Mucosa of descending colon (tissue), 3 donors: ENCODE data around the gene CCL25. TPM values are rescaled to one million over a fixed set of nuclear protein-coding genes. Genes with fewer than 3 reads are reported as not detected.
"Not testable (repeated sequence)": the region's sequence is repeated elsewhere in the genome, so short reads cannot be mapped to it uniquely, and the experiment has no call there.

Source experiments
- ATAC-seq: fragments of 200-7000 bp; cut with Tn5 transposase; one replicate; pipeline ENCODE4 v1.9.1; 2020; ENCODE audit warnings: mild to moderate bottlenecking, moderate library complexity
- DNase-seq, 3 donors: peaks; one replicate each; pipeline ENCODE4 v3.0.0-alpha.2; 2020
- H3K36me3 ChIP-seq: fragments of 200-600 bp; one replicate; pipeline ENCODE4 v1.8.0; 2021; ENCODE audit warnings: low read depth, mild to moderate bottlenecking
- H3K4me1 ChIP-seq: fragments of 200-600 bp; one replicate; pipeline ENCODE4 v1.8.0; 2021; ENCODE audit warnings: low read depth, mild to moderate bottlenecking
- H3K4me3 ChIP-seq: fragments of 200-600 bp; one replicate; pipeline ENCODE4 v1.8.0; 2021; ENCODE audit warnings: mild to moderate bottlenecking
- H3K9me3 ChIP-seq: fragments of 200-600 bp; one replicate; pipeline ENCODE4 v1.8.0; 2021; ENCODE audit warnings: mild to moderate bottlenecking
- CTCF ChIP-seq: fragments of 200-600 bp; IDR thresholded peaks from one replicate; pipeline ENCODE4 v1.8.0; 2022; ENCODE audit warnings: antibody characterized with exemption, mild to moderate bottlenecking
- intact Hi-C, 2 donors: fragments of 100-400 bp; cut with DNase I in 1 of 2; cut with micrococcal nuclease in 1 of 2; formaldehyde crosslinking; loops; one replicate each; pipeline versions ENCODE4 v1.11.0 to v1.11.1; 2022; cut with DNase I, micrococcal nuclease
- total RNA-seq, 3 donors: library from RNA; stranded (reverse); fragmentation: NEBNext Ultra II Directional in 2 of 3; extraction: Animal tissue kit (Norgen Biotek cat#: 25700) in 2 of 3; gene quantifications; one replicate each; pipeline versions ENCODE4 v1.2.1 to v1.2.4, GENCODE V29; 2021 to 2023
- donor health status: DM: no; HTN: no; CAD: no; lungs with moderate emphysema.
- donor health status: DM: no; HTN: no; CAD: no.
- donor health status: DM: no; HTN: yes; CAD: no.

CCL25 gene
- total RNA-seq, 3 donors from 2014 or later = not detected

GRCh38 chr19:8096071-8096470 lies 43.5 kb downstream of the CCL25 start:
- no peaks in the 10 kb centered on the region for H3K36me3 ChIP-seq
- TF ChIP-seq CTCF = no peak
- no peak for ATAC-seq
- H3K4me3 ChIP-seq = no peak overlapping the region
- peaks cover 31% of the 10 kb centered on the region for H3K9me3 ChIP-seq
- no peak for DNase-seq
- H3K4me1 ChIP-seq = no peaks in the 10 kb centered on the region
- intact Hi-C loops = no loop called here

GRCh38 chr19:8097198-8097597 lies 44.6 kb downstream of the CCL25 start:
- no peaks in the 10 kb centered on the region for H3K4me1 ChIP-seq
- H3K4me3 ChIP-seq = no peak overlapping the region
- no peaks in the 10 kb centered on the region for H3K36me3 ChIP-seq
- DNase-seq = no peak
- no peak for ATAC-seq
- TF ChIP-seq CTCF = no peak
- H3K9me3 ChIP-seq = peaks cover 31% of the 10 kb centered on the region
- intact Hi-C loops = no loop called here

- Histone ChIP-seq H3K9me3 (peaks cover 31% of the 10 kb centered on the region), H3K36me3 (no peaks in the 10 kb centered on the region), H3K4me3 (no peak overlapping the region), H3K4me1 (no peaks in the 10 kb centered on the region)
- intact Hi-C loops = no loop called here
- no peak for ATAC-seq
- no peak for DNase-seq
- no peak for TF ChIP-seq CTCF
Observed at GRCh38 chr19:8097681-8098567, 45.4 kb downstream of the CCL25 start.

GRCh38 chr19:8101311-8101710 lies 48.8 kb downstream of the CCL25 start:
- DNase-seq (no peak), ATAC-seq (no peak)
- Histone ChIP-seq H3K4me1 (no peaks in the 10 kb centered on the region), H3K36me3 (no peaks in the 10 kb centered on the region), H3K9me3 (peaks cover 6% of the 10 kb centered on the region), H3K4me3 (no peak overlapping the region)
- TF ChIP-seq CTCF = no peak
- intact Hi-C loops = no loop called here

- H3K9me3 ChIP-seq, H3K4me1 ChIP-seq, intact Hi-C loops, H3K4me3 ChIP-seq, DNase-seq, ATAC-seq, H3K36me3 ChIP-seq: not testable (repeated sequence)
Observed at GRCh38 chr19:8101910-8102309, 49.4 kb downstream of the CCL25 start.

- H3K4me1 ChIP-seq = no peaks in the 10 kb centered on the region
- H3K9me3 ChIP-seq = no peaks in the 10 kb centered on the region
- intact Hi-C loops = no loop called here
- ATAC-seq (no peak), DNase-seq (peak in 1 of 3 donors; percentile 1)
- no peaks in the 10 kb centered on the region for H3K36me3 ChIP-seq
- H3K4me3 ChIP-seq = no peak overlapping the region
- TF ChIP-seq CTCF = no peak
Observed at GRCh38 chr19:8105471-8105870, 52.9 kb downstream of the CCL25 start.
